GM06990 (cell line): ENCODE results near the gene PLEKHN1.
"Not testable (repeated sequence)": the region's sequence is repeated elsewhere in the genome, so short reads cannot be mapped to it uniquely, and the experiment has no call there.

ENCODE experiments used
- DNase-seq: peaks from one replicate; pipeline ENCODE4 v3.0.0-alpha.2; 2011; ENCODE audit not compliant: insufficient read length; ENCODE audit errors: extremely low read depth
- H3K27me3 ChIP-seq: replicated peaks from 2 replicates; pipeline ENCODE4 v1.6.0; 2011; ENCODE audit warnings: low read length; ENCODE audit not compliant: control insufficient read depth, insufficient read depth
- H3K36me3 ChIP-seq: 2 replicates; pipeline ENCODE4 v1.5.1; 2011; ENCODE audit warnings: low read length; ENCODE audit not compliant: control insufficient read depth, insufficient read depth
- H3K4me3 ChIP-seq: replicated peaks from 2 replicates; pipeline ENCODE4 v1.5.1; 2011; ENCODE audit warnings: low read depth, mild to moderate bottlenecking, control low read depth, low read length
- TF ChIP-seq, protein P1 (sequence below): IDR thresholded peaks from 2 replicates; pipeline ENCODE4 v1.5.1; 2011; ENCODE audit warnings: low read length, control low read depth, mild to moderate bottlenecking, inconsistent platforms; ENCODE audit not compliant: insufficient read depth, poor library complexity, severe bottlenecking

The PLEKHN1 gene

DNA sequence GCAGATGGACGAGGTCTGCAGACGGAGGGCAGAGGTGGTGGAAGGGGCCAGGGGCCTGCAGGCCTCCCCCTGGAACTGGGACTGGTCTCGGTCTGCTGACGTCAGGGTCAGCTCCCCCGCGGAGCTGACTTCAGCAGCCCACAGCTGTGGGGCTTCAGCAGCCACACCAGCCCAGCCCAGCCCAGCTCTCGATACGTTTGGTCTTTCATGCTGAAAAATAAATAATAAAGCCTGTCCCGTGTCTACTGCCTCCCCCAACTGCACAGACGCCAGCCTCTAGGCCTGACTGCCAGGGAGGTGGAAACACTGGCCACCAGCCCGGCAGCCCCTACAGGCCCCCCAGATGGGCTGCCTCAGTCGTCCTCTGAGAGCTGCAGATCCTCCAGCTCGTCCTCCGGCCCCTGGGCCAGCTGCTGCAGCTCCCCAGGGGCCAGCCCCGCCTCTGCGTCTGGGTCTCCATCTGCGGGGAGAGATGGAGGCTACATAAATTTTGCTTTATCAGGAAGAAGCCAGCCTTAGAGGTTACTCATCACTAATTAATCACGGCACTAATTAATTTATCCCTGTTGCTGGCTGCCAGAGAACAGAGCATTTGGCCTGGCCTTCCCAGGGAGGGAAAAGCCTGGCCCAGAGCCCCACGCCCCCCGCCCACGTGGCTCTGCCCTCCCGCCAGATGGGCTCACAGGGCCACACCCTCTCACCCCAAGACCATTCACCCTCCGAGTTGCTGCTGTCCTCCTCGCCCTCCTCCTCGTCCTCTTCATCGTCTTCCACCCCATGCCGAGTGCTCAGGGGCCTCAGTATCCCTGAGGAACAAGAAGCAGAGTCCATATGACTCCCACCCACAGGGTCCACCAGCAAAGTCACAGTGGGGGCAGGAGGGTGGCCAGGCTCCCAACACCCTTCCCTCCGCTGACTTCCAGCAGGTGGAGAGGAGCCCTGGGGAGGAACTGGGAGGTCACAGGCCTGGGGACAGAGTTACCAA is 21.6 kb upstream of the PLEKHN1 start:
- no peak for DNase-seq

DNA sequence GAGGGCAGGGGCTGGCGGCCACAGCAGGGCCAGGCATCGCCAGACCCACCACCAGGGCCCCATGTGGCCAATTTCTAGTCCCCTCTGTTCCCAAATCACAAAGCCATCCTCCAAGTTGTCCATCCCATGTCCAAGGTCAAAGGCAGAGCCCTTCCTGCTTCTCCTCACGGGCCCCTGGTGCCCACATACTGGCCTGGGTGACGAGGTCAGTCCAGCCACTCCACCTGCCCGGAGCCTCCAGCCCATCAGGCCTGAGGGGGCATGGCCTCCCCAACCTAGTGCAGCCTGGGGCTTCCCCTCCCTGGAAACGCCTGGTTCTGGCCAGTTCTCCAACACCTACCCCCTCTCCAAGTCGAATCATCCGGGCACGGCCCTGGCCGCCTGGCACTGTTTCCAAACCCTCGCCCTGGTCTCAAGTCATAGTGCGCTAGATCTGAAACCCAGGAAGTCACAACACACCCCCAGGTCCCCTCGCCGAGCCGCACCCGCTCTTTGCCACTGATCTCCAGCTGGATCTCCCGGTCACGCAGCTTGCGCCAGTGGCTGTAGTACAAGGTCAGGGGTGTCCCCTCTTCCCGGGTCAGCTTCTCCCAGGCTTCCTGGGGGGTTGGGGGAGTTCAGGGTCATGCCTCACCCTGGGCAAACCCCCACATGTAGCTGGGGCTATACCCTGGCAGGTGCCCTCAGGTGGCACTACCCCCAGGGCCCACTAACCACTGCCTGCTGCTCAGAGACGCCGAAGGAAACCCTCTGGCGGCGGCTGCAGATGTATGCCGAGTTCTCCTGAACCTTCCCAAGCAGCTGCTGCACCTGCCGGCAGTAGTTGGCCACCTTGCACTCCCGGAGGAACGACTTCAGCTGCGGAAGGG is 20.4 kb upstream of the PLEKHN1 start:
- Histone ChIP-seq H3K27me3 (no peaks in the 10 kb centered on the region; the same call in 1 of the 2 replicates), H3K36me3 (peaks cover 38% of the 10 kb centered on the region), H3K4me3 (no peak overlapping the region)
- no peak for DNase-seq
- TF ChIP-seq, protein P1, sequence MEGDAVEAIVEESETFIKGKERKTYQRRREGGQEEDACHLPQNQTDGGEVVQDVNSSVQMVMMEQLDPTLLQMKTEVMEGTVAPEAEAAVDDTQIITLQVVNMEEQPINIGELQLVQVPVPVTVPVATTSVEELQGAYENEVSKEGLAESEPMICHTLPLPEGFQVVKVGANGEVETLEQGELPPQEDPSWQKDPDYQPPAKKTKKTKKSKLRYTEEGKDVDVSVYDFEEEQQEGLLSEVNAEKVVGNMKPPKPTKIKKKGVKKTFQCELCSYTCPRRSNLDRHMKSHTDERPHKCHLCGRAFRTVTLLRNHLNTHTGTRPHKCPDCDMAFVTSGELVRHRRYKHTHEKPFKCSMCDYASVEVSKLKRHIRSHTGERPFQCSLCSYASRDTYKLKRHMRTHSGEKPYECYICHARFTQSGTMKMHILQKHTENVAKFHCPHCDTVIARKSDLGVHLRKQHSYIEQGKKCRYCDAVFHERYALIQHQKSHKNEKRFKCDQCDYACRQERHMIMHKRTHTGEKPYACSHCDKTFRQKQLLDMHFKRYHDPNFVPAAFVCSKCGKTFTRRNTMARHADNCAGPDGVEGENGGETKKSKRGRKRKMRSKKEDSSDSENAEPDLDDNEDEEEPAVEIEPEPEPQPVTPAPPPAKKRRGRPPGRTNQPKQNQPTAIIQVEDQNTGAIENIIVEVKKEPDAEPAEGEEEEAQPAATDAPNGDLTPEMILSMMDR = no peak

More for the DNA sequence above, 21.6 kb upstream of the PLEKHN1 start:
- TF ChIP-seq, protein P1 = no peak
- Histone ChIP-seq H3K4me3 (no peak overlapping the region), H3K36me3 (peaks cover 29% of the 10 kb centered on the region), H3K27me3 (peaks cover 4% of the 10 kb centered on the region; the same call in 1 of the 2 replicates)

DNA sequence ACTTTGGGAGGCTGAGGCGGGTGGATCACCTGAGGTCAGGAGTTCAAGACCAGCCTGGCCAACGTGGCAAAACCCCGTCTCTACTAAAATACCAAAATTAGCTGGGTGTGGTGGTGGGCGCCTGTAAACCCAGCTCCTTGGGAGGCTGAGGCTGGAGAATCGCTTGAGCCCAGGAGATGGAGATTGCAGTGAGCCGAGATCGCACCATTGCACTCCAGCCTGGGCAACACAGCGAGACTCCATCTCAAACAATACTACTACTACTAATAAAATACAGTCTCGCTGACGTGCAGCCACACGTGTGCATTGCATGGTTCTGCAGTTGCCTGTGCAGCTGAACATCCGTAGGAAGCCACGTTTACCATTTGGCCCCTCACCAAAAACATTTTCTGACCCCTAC is 19.5 kb upstream of the PLEKHN1 start:
- H3K36me3 ChIP-seq = peaks cover 42% of the 10 kb centered on the region
- not testable (repeated sequence) for H3K27me3 ChIP-seq, H3K4me3 ChIP-seq, DNase-seq

DNA sequence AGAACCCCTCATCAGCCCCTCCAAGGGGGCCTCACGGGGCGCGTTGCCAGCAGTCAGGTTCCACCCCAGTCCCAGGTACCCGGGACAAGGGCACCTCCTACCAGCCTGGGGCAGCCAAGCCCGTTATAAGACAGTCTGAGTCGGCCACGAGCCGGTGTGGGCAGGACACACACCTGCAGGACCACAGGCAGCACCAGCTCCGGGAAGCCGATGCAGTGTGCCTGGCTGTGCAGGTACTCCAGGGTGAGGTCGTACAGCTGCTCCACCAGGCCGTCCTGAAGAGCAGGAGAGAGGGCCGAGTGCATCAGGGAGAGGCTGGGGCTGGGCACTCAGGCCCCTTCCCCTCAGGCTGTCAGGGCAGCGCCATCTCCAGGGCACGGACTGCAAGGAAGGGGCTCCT is 18.3 kb upstream of the PLEKHN1 start:
- peaks cover 52% of the 10 kb centered on the region for H3K36me3 ChIP-seq
- TF ChIP-seq, protein P1 = no peak

DNA sequence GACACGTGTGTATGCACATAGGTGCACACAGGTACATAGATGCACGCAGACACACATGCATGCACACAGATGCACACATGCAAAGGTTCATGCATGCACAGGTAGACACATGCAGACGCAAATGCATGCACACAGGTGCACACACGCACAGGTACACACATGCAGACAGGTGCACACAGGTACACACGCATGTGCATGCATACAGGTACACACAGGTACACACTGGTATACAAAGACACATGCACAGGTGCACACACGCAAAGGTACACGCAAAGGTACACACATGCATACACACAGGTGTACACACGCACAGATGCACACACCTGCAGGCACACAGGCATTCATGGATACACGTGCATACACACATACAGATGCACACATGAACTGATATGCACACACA is 16.0 kb upstream of the PLEKHN1 start:
- Histone ChIP-seq H3K27me3 (no peaks in the 10 kb centered on the region), H3K36me3 (peaks cover 60% of the 10 kb centered on the region), H3K4me3 (no peak overlapping the region)
- DNase-seq = no peak
- TF ChIP-seq, protein P1 = no peak

More for the DNA sequence above, 18.3 kb upstream of the PLEKHN1 start:
- Histone ChIP-seq H3K27me3 (no peaks in the 10 kb centered on the region), H3K4me3 (no peak overlapping the region)
- DNase-seq = no peak

DNA sequence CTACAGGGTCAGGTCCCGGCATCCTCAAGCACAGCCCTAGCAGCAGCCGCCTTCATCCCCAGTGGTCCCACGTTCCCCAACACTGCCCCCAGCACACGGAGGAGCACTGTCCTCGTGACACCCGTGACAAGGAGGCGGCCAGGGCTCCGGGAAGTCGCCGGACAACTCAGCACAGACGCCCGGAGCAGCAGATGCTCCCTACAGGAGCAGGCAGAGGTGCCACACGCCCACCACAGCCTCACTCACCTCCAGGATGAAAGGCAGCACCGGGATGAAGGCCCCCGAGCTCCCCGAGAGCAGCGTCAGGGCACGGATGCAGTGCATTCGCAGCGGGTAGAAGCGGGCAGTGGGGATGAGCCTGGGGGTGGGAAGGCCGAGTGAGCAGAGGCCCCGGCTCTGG is 15.4 kb upstream of the PLEKHN1 start:
- no peak for DNase-seq
- Histone ChIP-seq H3K4me3 (no peak overlapping the region), H3K36me3 (peaks cover 60% of the 10 kb centered on the region), H3K27me3 (no peaks in the 10 kb centered on the region)
- TF ChIP-seq, protein P1 = no peak
